Posterior cingulate gyrus (tissue), 11 donors: Measurements from ENCODE around the gene RICTOR.
"Not testable (repeated sequence)": the region's sequence is repeated elsewhere in the genome, so short reads cannot be mapped to it uniquely, and the experiment has no call there.

Experiments used
- DNase-seq, 10 donors: peaks; one replicate each; pipeline versions ENCODE4 v3.0.0 to v3.0.0-alpha.2; 2020 to 2021; ENCODE audit warnings: mixed read lengths in 3 of 10
- intact Hi-C: fragments of 100-400 bp; cut with DNase I; formaldehyde crosslinking; loops from one replicate; pipeline ENCODE4 v1.15.1; 2023

RICTOR gene

GRCh38 chr5:39058178-39058921 lies 15.8 kb downstream of the RICTOR start:
- no peak for DNase-seq
- intact Hi-C loops: no loop called here

GRCh38 chr5:39057734-39058133 lies 16.5 kb downstream of the RICTOR start:
- DNase-seq: no peak
- intact Hi-C loops: no loop called here

- DNase-seq: no peak
- intact Hi-C loops: no loop called here
Observed at GRCh38 chr5:39055768-39056398, 18.3 kb downstream of the RICTOR start.

GRCh38 chr5:39055027-39055767 lies 19.0 kb downstream of the RICTOR start:
- no peak for DNase-seq
- intact Hi-C loops: no loop called here

- intact Hi-C loops: no loop called here
- DNase-seq: no peak
Observed at GRCh38 chr5:39053189-39053588, 21.0 kb downstream of the RICTOR start.

GRCh38 chr5:39052141-39052540 lies 22.1 kb downstream of the RICTOR start:
- intact Hi-C loops: no loop called here
- no peak for DNase-seq

GRCh38 chr5:39049315-39049714 lies 24.9 kb downstream of the RICTOR start:
- intact Hi-C loops: no loop called here
- DNase-seq: no peak

- intact Hi-C loops: no loop called here
- no peak for DNase-seq
Observed at GRCh38 chr5:39040875-39041274, 33.3 kb downstream of the RICTOR start.

GRCh38 chr5:39034493-39034892 lies 39.7 kb downstream of the RICTOR start:
- intact Hi-C loops, DNase-seq: not testable (repeated sequence)

GRCh38 chr5:39031041-39031440 lies 43.2 kb downstream of the RICTOR start:
- intact Hi-C loops: no loop called here
- DNase-seq: no peak

- intact Hi-C loops: no loop called here
- no peak for DNase-seq
Observed at GRCh38 chr5:39025456-39025855, 48.7 kb downstream of the RICTOR start.

GRCh38 chr5:39024884-39025283 lies 49.3 kb downstream of the RICTOR start:
- intact Hi-C loops: no loop called here
- DNase-seq: no peak

GRCh38 chr5:39024005-39024404 lies 50.2 kb downstream of the RICTOR start:
- peak in 4 of 10 donors; percentile 8 to 81 (median 60) for DNase-seq
- intact Hi-C loops: no loop called here

GRCh38 chr5:39023121-39023520 lies 51.1 kb downstream of the RICTOR start:
- intact Hi-C loops: no loop called here
- DNase-seq: no peak

GRCh38 chr5:39022151-39022550 lies 52.0 kb downstream of the RICTOR start:
- DNase-seq: no peak
- intact Hi-C loops: no loop called here

GRCh38 chr5:39021413-39021812 lies 52.8 kb downstream of the RICTOR start:
- no peak for DNase-seq
- intact Hi-C loops: no loop called here

GRCh38 chr5:39020458-39020857 lies 53.7 kb downstream of the RICTOR start:
- DNase-seq: no peak
- intact Hi-C loops: no loop called here

- intact Hi-C loops: no loop called here
- DNase-seq: no peak
Observed at GRCh38 chr5:39019254-39019653, 54.9 kb downstream of the RICTOR start.

GRCh38 chr5:39017504-39017903 lies 56.7 kb downstream of the RICTOR start:
- intact Hi-C loops: no loop called here
- no peak for DNase-seq

- intact Hi-C loops: no loop called here
Observed at GRCh38 chr5:39016587-39017275, 57.5 kb downstream of the RICTOR start.

More at GRCh38 chr5:39016587-39017275, 57.5 kb downstream of the RICTOR start:
- no peak for DNase-seq
